NCI-H774 (cell line): ENCODE results near the gene PYGO2.
A peak's percentile ranks its signal among the peaks of the same experiment; 100 is the strongest.

ENCODE experiments used
- DNase-seq: peaks from one replicate; lab custom pipeline; 2025; lab: John Stamatoyannopoulos, UW

PYGO2 gene

GRCh38 chr1:154941333-154942013, 20.1 kb downstream of the PYGO2 start:
- no peak for DNase-seq

GRCh38 chr1:154940651-154941194, 20.9 kb downstream of the PYGO2 start:
- DNase-seq: no peak

DNA sequence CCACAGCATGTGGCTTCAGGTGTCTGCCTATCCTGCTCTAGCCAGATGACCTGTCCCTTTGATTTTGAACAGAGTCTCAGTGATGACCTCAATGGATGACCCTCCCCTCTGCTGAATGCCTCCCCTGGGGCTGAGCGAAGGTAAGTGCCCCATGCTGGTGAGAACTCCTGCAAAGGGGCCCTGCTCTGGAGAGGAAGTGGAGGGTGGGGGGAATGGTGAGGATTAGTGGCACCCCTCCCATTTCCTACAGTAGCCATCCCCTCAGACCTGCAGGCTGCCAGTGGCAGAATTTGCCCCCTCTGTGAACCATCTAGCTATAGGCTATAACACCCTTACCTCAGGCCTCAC, 21.4 kb downstream of the PYGO2 start:
- no peak for DNase-seq

DNA sequence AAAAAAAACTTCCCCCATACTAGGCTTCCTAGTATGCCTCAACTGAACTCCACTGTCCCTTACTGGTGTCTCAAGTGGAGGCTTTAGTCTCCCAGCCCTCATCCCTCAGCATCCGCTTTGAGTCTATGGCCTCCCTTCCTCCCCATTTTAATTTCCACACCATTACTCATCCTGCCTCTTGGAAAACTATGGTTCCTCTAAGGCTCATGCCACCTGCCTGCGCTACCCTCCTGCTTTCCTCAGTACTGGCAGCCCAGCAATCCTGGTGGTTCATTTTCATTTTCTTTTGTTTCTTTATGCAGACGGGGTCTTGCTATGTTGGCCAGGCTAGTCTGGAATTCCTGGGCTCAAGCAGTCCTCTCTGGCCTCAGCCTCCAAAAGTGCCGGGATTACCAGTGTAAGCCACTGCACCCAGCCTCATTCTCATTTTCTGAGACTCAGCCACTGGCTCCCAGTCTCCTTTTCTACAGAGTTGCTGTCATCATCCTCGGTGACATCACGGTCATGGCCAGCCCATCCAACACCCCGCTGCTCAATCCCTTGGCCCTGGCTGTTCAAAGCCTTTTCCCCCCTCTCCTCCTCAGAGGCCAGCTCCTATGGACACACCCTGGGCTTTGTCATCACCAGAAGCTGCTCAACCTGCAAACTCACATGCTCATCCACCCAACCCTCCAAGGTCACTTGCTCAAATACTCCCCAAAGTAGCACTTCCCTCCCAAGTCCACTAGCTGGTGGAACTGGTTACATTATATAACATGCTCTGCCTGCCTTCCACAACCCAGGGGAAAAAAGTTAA, 22.8 kb downstream of the PYGO2 start:
- no peak for DNase-seq

GRCh38 chr1:154937988-154938386, 23.6 kb downstream of the PYGO2 start:
- DNase-seq: no peak

- DNase-seq: peak; percentile 88
Observed at GRCh38 chr1:154937085-154937987, 24.2 kb downstream of the PYGO2 start.

GRCh38 chr1:154936555-154937084, 25.0 kb downstream of the PYGO2 start, which contains the start of gene PMVK:
Gene PMVK, minus strand, starts transcription at chr1:154936719. Its CDS starts 34 bp downstream, at chr1:154936685.
- DNase-seq: peak; percentile 94

DNA sequence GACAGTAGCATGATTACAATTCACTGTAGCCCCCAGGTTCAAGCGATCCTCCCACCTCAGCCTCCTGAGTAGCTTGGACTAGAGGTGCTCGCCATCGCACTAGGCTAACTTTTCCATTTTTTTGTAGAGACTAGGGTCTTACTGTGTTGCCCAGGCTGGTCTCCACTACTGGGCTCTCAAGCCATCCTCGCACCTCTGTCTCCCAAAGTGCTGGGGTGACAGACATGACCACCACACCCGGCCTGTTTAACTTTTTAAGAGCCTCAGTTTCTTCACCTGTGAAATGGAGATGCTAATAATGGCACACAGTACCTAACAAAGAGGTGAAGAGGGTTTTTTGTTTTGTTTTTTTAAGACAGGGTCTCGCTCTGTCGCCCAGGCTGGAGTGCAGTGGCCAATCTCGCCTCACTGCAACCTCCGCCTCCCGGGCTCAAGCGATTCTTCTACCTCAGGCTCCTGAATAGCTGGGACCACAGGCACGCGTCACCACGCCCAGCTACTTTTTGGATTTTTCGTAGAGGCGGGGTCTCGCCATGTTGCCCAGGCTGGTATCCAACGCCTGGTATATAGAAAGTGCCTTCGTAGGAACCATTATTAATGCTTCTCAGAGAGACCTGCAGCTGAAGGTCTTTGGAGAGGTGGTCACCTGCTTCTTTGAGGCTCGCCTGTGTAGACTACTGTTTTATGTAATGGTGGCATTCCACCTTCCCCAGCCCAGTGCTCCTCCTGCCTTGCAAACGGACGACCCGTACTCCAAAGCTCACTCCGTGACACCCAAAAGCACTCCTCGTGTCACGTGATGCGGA, 25.6 kb downstream of the PYGO2 start:
- DNase-seq: no peak

GRCh38 chr1:154934358-154934948, 27.1 kb downstream of the PYGO2 start:
- no peak for DNase-seq

DNA sequence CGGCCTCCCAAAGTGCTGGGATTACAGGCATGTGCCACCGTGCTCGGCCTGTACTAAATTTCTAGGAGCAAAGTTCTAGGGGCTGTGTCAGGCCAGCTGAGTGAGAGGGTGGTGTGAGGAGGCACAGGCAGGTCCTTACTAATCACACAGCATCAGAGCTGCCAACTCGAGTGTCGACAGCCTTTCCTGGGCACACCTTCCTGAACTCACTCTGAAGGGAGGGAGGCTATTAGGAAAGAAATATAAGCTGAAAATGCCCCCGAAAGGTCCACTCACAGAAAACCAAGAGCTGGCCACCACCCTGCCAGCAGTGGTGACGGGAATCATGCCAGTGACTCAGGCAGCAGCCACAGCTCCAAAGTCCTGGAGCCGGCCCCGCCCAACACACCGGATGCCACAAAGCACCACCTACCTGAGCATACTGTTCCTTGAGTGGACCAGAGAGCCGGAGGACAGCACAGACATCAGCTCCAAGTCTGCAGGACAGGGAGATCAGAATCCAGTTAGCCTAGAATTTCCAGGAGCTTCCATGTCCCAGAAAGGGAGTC, 29.6 kb downstream of the PYGO2 start:
- DNase-seq: no peak

- no peak for DNase-seq
Observed at GRCh38 chr1:154926201-154926600, 35.4 kb downstream of the PYGO2 start.

GRCh38 chr1:154925335-154926170, 36.0 kb downstream of the PYGO2 start:
- DNase-seq: no peak

GRCh38 chr1:154923695-154924094, 37.9 kb downstream of the PYGO2 start:
- DNase-seq: no peak

DNA sequence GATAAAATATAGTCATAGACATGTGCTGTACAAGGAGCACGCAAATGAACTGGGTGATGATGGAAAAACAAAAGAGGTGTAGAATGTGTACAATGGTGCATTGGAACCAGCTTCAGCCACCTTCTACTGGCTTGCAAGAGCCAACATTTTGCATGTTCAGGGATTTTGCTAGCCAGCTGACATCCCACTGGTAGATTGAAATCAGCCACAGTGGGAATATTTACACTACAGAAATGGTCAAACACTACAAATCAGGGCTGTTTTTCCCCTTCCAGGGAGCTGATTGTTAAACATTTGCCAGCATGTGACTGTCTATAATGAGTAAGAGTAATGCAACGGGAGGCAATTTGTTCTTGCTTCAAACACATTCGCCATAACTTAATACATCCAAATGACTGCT, 48.3 kb downstream of the PYGO2 start:
- peak; percentile 20 for DNase-seq

GRCh38 chr1:154912755-154913154, 48.8 kb downstream of the PYGO2 start:
- no peak for DNase-seq

DNA sequence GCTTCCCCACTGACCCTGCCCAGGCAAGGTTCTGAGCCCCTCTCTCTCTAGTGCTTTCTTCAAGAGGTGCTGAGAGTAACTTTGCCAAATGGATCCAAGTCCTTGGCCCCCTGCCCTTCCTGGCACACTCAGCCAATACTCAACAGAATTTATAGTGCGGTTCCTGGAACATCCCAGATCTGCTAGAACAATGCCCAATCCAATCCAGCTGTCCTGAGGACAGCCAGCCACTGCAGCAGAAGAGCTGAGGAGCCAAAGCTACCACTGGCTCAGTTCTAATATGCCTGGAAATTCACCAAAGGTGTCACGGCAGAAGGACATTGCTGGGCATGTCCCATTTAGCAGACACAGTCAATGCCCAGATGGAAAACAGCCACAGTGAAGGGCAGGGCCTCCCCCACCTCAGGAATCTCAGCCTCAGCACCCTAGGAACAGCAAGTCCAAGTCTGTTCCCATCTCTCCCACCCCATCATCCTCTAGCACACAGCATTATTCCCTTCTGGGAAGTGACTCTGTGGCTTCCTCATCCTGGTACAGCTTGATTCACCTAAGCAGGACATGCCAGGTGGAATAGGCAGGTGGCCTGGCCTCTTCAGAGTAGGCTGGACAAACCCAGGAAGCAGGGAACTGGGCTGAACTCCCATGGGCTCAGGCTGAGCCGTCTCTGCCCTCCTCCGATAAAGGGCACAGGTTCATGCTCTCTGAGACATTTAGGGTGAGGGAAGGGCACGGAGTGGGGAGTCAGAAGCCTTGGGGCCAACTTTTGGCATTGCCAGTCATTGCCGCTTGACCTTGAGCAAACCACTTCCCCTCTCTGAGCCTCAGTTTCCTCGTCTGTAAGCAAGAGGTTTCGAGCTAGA, 49.7 kb downstream of the PYGO2 start:
- no peak for DNase-seq

- DNase-seq: no peak
Observed at GRCh38 chr1:154910851-154911250, 50.7 kb downstream of the PYGO2 start.

DNA sequence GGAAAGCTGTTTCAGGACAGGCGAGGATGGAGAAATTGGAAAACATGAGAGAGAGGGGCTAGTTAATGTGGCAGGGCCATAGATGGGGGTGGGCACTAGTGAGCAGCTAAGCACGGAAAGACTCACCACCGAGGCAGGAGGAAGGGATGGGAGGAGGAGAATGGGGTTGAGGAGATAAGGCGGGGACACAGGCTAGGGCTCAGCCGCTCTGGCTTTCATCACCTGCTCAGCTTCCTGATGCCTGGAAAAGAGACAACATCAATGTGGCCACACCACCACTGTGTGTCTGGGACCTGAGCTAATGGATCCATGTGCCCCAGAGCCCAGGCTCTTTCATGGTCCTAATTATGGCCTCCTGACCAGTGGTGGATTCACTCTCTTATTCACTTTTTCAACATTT, 52.6 kb downstream of the PYGO2 start:
- no peak for DNase-seq
